Adipose tissue (tissue), 3 donors: ENCODE data around the gene MRPL51. TPM values are rescaled to one million over a fixed set of nuclear protein-coding genes. Genes with fewer than 3 reads are reported as not detected.

Experiments
- H3K27ac ChIP-seq: one replicate; pipeline ENCODE4 v1.5.1; 2013; ENCODE audit warnings: low read depth, low read length
- WGBS, 3 donors: extraction: QIAGEN DNeasy Blood & Tissue Kit; methylation state at CpG; one replicate each; pipeline ENCODE4 v1.1.7; 2013; 5-methylcytosine and 5-hydroxymethylcytosine counted together
- polyA plus RNA-seq, 3 donors: library from polyadenylated mRNA; stranded (reverse); fragments of 200-250 nt; gene quantifications; one replicate each; pipeline ENCODE4 v1.2.3, GENCODE V29; 2013
- donor health status: healthy with polysubstance abuse.
- donor health status: Bipolar disorder and iron deficiency.
- donor health status: healthy.

The MRPL51 gene
- polyA plus RNA-seq, 3 donors, result 74.8 to 100 (median 94.9) TPM

DNA sequence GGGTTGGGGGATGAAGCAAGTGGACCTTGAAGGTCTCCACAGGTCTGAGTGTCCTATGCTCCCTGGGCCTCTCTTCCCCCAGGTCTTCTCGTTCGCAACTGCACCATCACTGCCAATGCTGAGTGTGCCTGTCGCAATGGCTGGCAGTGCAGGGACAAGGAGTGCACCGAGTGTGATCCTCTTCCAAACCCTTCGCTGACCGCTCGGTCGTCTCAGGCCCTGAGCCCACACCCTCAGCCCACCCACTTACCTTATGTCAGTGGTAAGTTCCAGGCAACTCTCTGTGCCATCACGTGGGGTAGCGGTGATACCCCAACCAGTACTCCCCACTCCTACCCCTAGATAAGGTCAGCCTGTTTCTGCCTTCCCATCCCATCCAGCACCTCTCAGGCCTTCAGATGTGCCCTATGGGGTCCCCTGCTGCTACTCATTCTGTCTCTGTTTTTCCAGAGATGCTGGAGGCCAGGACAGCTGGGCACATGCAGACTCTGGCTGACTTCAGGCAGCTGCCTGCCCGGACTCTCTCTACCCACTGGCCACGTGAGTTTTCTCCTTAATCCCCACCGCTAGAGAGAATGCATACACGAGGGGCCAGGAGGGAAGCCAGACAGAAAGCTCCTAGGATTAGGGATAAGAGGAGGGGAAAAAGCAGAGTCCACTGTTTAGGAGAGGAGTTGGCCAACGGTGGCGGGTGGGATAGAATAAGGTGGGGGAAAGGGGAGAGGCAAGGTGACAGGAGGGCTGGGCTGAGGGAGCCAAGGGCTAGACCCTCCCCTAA lies 42.8 kb downstream of the MRPL51 start:
- WGBS, 3 donors, result 73 to 81% (median 75%) methylated on average over 16 of the region's 16 CpGs
- H3K27ac ChIP-seq, result no peak overlapping the region

DNA sequence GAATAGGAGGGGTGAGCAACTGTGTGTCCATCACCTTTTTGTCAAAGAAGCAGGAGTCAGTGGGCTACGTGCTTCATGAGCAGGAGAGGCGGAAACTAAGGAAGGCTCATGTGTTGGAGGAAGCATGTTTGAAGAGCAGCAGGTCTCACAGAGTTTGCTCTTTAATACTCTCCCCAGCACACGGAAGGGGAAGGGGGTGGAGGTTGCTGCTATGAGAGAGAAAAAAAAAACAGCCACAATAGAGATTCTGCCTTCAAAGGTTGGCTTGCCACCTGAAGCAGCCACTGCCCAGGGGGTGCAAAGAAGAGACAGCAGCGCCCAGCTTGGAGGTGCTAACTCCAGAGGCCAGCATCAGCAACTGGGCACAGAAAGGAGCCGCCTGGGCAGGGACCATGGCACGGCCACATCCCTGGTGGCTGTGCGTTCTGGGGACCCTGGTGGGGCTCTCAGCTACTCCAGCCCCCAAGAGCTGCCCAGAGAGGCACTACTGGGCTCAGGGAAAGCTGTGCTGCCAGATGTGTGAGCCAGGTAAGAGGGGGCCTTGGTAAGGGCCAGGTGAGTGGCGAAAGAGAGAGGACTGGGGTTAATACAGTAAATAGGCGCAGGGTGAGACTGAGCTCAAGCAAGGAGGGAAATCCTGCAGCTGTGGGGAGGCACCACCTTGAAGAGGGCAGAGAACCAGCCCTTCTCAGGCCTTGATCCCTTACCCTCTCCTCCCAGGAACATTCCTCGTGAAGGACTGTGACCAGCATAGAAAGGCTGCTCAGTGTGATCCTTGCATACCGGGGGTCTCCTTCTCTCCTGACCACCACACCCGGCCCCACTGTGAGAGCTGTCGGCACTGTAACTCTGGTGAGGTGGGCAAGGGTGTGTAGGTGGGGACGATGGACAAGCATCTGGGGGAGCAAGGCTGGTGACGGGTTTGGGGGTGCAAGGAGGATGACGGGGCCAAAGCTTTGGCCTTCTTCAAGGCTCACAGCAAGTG lies 48.1 kb downstream of the MRPL51 start, which contains the start of gene CD27:
TSS of gene CD27 (plus strand) at position 252 of the 985 bp plus-strand sequence. CDS start at position 393, 141 bp downstream.
- H3K27ac ChIP-seq, result no peak within 1 kb of the TSS
- WGBS, 3 donors, result 87 to 88% (median 88%) methylated on average over 16 of the region's 16 CpGs

DNA sequence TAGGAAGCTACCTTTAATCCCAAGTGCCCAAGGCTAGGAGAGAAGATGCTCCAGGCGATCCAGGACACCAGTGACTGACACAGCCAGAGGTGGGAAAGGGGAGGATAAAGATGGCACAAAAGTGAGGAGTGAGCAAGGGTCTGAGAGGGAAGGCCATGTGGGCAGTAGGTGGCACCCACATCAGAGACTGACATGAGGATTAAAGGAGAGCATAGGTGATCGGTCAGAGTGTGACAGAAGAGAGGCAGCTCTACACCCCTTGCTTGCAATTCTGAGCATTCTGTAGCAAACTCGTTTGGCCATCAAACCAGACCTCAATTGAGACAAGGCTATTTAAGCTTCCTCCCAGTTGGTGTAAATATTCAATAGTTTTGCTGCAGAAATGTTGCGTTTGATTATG lies 49.0 kb downstream of the MRPL51 start:
- H3K27ac ChIP-seq, result no peak overlapping the region
- WGBS, 3 donors, result 73 to 83% (median 83%) methylated on average over 4 of the region's 4 CpGs

DNA sequence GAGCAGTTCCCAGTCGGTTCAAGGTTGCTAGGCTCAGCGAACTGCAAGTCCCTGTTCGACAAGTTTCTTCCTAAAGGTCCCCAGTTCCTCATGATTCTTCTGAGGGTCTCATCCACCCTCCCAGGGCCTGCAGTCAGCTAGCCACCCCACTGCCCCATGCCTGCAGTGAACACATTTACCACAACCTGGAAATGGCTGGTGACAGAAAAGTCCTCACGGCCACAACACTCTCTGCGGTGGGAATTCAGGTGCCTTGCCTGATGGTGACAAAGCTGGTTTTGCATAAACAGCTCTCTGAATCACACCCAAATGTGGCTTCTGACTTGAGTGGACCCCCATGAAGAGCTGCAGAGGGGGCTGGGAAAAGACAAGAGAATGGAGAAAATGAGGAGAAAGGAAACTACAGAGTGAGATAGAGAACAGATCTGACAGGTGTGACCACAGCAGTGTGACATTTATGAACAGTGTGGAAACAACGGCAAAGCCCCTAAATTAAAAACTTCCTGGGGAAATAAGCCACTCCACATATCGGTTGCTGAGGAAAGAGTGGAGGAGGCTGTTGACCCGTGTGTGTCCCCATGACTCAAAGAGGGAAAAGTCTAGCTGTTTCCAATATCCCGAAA lies 49.6 kb downstream of the MRPL51 start:
- no peak overlapping the region for H3K27ac ChIP-seq
- 50 to 60% (median 53%) methylated on average over 9 of the region's 9 CpGs for WGBS, 3 donors

DNA sequence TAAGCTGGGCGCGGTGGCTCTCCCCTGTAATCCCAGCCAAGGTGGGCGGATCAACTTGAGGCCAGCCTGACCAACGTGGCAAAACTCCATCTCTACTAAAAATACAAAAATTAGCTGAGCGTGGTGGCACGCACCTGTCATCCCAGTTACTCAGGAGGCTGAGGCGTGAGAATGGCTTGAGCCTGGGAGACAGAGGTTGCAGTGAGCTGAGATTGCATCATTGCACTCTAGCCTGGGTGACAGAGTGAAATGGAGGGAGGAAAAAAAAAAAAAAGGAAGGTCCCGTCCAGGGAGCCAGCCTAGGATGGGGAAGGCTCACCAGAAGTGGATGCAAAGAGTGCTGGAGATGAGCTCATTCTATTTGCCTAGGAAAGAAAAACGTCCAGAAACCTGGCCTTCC lies 50.2 kb downstream of the MRPL51 start:
- H3K27ac ChIP-seq, result no peak overlapping the region
- 75 to 83% (median 80%) methylated on average over 9 of the region's 9 CpGs for WGBS, 3 donors

Other genes with a start within 250 kb of the MRPL51 start
- gene PLEKHG6, start 182.6 kb downstream of the MRPL51 start, polyA plus RNA-seq, result 100 to 1,000 TPM in 1 of 3 donors, 1 to 10 TPM in 2; 8.7 to 117 (median 9.8) TPM
- 100 to 1,000 TPM in 1 of 3 donors, 10 to 100 TPM in 2; 46.8 to 238 (median 68.9) TPM for gene TNFRSF1A, start 151.2 kb downstream of the MRPL51 start, polyA plus RNA-seq
- 10 to 100 TPM in 1 of 3 donors, 1 to 10 TPM in 2; 1.0 to 17.0 (median 5.0) TPM for gene SCNN1A, start 117.7 kb downstream of the MRPL51 start, polyA plus RNA-seq
- gene LTBR, start 109.1 kb downstream of the MRPL51 start, polyA plus RNA-seq, result 100 to 1,000 TPM in 1 of 3 donors, 10 to 100 TPM in 2; 53.4 to 132 (median 60.0) TPM
- gene CD27, start 48.3 kb downstream of the MRPL51 start, polyA plus RNA-seq, result 1 to 10 TPM in 1 of 3 donors, under 1 TPM in 1, not detected in 1; 0.82 to 1.1 TPM
- 10 to 100 TPM in 1 of 3 donors, 1 to 10 TPM in 2; 8.0 to 15.9 (median 8.9) TPM for gene TAPBPL, start 41.2 kb downstream of the MRPL51 start, polyA plus RNA-seq
- 1 to 10 TPM; 3.3 to 4.7 (median 4.6) TPM for gene VAMP1, start 22.6 kb downstream of the MRPL51 start, polyA plus RNA-seq
- 1 to 10 TPM; 5.5 to 7.4 (median 7.1) TPM for gene NCAPD2, start 840 bp upstream of the MRPL51 start, polyA plus RNA-seq
- gene GAPDH, start 41.3 kb upstream of the MRPL51 start, polyA plus RNA-seq, result 1,000 to 10,000 TPM in 2 of 3 donors, 100 to 1,000 TPM in 1; 763 to 1,731 (median 1,287) TPM
- 10 to 100 TPM in 2 of 3 donors, 1 to 10 TPM in 1; 7.3 to 18.7 (median 15.3) TPM for gene IFFO1, start 62.8 kb upstream of the MRPL51 start, polyA plus RNA-seq
- 10 to 100 TPM; 11.8 to 42.9 (median 22.0) TPM for gene NOP2, start 75.0 kb upstream of the MRPL51 start, polyA plus RNA-seq
- gene CHD4, start 114.1 kb upstream of the MRPL51 start, polyA plus RNA-seq, result 100 to 1,000 TPM in 1 of 3 donors, 10 to 100 TPM in 2; 77.3 to 133 (median 92.3) TPM
- gene LPAR5, start 142.7 kb upstream of the MRPL51 start, polyA plus RNA-seq, result 1 to 10 TPM in 1 of 3 donors, under 1 TPM in 2; 0.11 to 1.0 (median 0.35) TPM
- 1 to 10 TPM in 1 of 3 donors, under 1 TPM in 1, not detected in 1; 0.74 to 1.6 TPM for gene ACRBP, start 154.2 kb upstream of the MRPL51 start, polyA plus RNA-seq
- 10 to 100 TPM; 23.2 to 28.7 (median 25.2) TPM for gene ING4, start 169.9 kb upstream of the MRPL51 start, polyA plus RNA-seq
- gene ZNF384, start 196.1 kb upstream of the MRPL51 start, polyA plus RNA-seq, result 10 to 100 TPM; 25.2 to 35.8 (median 25.7) TPM
- gene PIANP, start 207.6 kb upstream of the MRPL51 start, polyA plus RNA-seq, result under 1 TPM in 2 of 3 donors, not detected in 1; 0.09 to 0.49 TPM
- 10 to 100 TPM; 33.5 to 71.9 (median 66.1) TPM for gene COPS7A, start 230.8 kb upstream of the MRPL51 start, polyA plus RNA-seq